Endodermal cell (in vitro differentiated cells): Measurements from ENCODE around the gene CASP1. TPM values are rescaled to one million over a fixed set of nuclear protein-coding genes. Genes with fewer than 3 reads are reported as not detected.
A peak's percentile ranks its signal among the peaks of the same experiment; 100 is the strongest.

ENCODE experiments used
- DNase-seq: peaks from one replicate; pipeline ENCODE4 v3.0.0-alpha.2; 2017
- H3K27ac ChIP-seq: 2 replicates; pipeline ENCODE4 v1.5.1; 2013; ENCODE audit warnings: mild to moderate bottlenecking, low read depth, low read length, moderate library complexity
- H3K27me3 ChIP-seq: 2 replicates; pipeline ENCODE4 v1.6.1; 2013; ENCODE audit warnings: mild to moderate bottlenecking, low read length, moderate library complexity; ENCODE audit not compliant: insufficient read depth, control insufficient read depth, poor library complexity, severe bottlenecking
- H3K36me3 ChIP-seq: 2 replicates; pipeline ENCODE4 v1.7.0; 2013; ENCODE audit warnings: mild to moderate bottlenecking, low read length, moderate library complexity; ENCODE audit not compliant: control insufficient read depth, insufficient read depth
- H3K4me1 ChIP-seq: one replicate; pipeline ENCODE4 v1.7.0; 2013; ENCODE audit warnings: low read length; ENCODE audit not compliant: control insufficient read depth, insufficient read depth
- H3K4me3 ChIP-seq: 2 replicates; pipeline ENCODE4 v1.5.1; 2013; ENCODE audit warnings: mild to moderate bottlenecking, low read length, moderate library complexity
- H3K9ac ChIP-seq: 2 replicates; pipeline ENCODE4 v1.6.1; 2013; ENCODE audit warnings: mild to moderate bottlenecking, low read length, moderate library complexity; ENCODE audit not compliant: poor library complexity, severe bottlenecking; ENCODE audit errors: extremely low read depth
- H3K9me3 ChIP-seq: 2 replicates; pipeline ENCODE4 v1.6.1; 2013; ENCODE audit warnings: mild to moderate bottlenecking, low read length, moderate library complexity; ENCODE audit not compliant: control insufficient read depth
- H3K27ac Mint-ChIP-seq: 2 replicates; pipeline ENCODE4 v1.8.0; 2020; ENCODE audit warnings: mixed read lengths
- H3K27me3 Mint-ChIP-seq: 2 replicates; pipeline ENCODE4 v1.8.0; 2021; ENCODE audit warnings: mild to moderate bottlenecking, mixed read lengths; ENCODE audit not compliant: insufficient read depth
- H3K36me3 Mint-ChIP-seq: 2 replicates; pipeline ENCODE4 v1.8.0; 2020; ENCODE audit warnings: low read depth, mixed read lengths
- H3K4me1 Mint-ChIP-seq: 2 replicates; pipeline ENCODE4 v1.8.0; 2020; ENCODE audit warnings: mixed read lengths
- H3K4me3 Mint-ChIP-seq: 2 replicates; pipeline ENCODE4 v1.8.0; 2020; ENCODE audit warnings: mild to moderate bottlenecking, moderate library complexity, mixed read lengths
- H3K9me3 Mint-ChIP-seq: 2 replicates; pipeline ENCODE4 v1.8.0; 2020; ENCODE audit warnings: mild to moderate bottlenecking, mixed read lengths
- WGBS, 2 experiments: methylation state at CpG; one replicate each; pipeline versions ENCODE4 v1.1.5 to v1.1.7; 2013; ENCODE audit warnings: missing lambda C conversion rate in 2 of 2, mixed read lengths in 1 of 2; ENCODE audit not compliant: insufficient coverage in 1 of 2, insufficient read length in 1 of 2; 5-methylcytosine and 5-hydroxymethylcytosine counted together
- total RNA-seq, 2 donors: library from RNA; stranded (reverse); fragmentation: NEBNext Ultra II Directional in 1 of 2; extraction: Animal tissue kit (Norgen Biotek cat#: 25700) in 1 of 2; gene quantifications; 2 replicates in 1 of 2; 3 replicates in 1 of 2; pipeline ENCODE4 v1.2.1, GENCODE V29; 2021
- TF ChIP-seq, protein P1 (sequence below): fragments of 200-600 bp; sonication (generic); conservative IDR thresholded peaks from 2 replicates; pipeline ENCODE4 v1.5.0; 2021; ENCODE audit warnings: antibody characterized with exemption, mild to moderate bottlenecking

Gene CASP1
- total RNA-seq, 2 donors from 2014 or later: not detected

DNA sequence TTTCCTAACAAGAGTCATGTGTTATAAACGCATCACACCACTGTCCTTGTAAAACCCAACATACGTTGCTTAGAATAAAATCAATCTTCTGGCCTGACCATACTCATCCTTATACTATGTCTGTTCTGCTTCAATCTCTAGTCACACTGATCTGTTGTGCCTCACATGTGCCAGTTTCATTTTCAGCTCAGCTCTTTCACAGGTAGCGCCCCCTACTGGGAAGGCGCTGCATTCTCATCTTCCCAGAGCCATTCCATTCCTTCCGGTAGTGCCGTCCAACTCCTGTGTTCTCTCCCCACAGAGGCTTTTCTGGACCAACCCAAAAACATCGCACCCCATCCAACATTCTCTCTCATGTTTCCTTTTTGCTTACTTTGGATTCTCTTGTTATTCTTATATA, 34.1 kb downstream of the CASP1 start:
- 88 to 92% methylated on average over 7 of the region's 7 CpGs for WGBS, 2 experiments
- Histone ChIP-seq H3K9ac (no peak overlapping the region), H3K27ac (no peak overlapping the region), H3K27me3 (no peaks in the 10 kb centered on the region), H3K9me3 (no peaks in the 10 kb centered on the region), H3K4me1 (peaks cover 5% of the 10 kb centered on the region), H3K4me3 (no peak overlapping the region), H3K36me3 (no peaks in the 10 kb centered on the region)
- DNase-seq: peak; percentile 78
- H3K4me3 Mint-ChIP-seq: no peak overlapping the region
- TF ChIP-seq, protein P1, sequence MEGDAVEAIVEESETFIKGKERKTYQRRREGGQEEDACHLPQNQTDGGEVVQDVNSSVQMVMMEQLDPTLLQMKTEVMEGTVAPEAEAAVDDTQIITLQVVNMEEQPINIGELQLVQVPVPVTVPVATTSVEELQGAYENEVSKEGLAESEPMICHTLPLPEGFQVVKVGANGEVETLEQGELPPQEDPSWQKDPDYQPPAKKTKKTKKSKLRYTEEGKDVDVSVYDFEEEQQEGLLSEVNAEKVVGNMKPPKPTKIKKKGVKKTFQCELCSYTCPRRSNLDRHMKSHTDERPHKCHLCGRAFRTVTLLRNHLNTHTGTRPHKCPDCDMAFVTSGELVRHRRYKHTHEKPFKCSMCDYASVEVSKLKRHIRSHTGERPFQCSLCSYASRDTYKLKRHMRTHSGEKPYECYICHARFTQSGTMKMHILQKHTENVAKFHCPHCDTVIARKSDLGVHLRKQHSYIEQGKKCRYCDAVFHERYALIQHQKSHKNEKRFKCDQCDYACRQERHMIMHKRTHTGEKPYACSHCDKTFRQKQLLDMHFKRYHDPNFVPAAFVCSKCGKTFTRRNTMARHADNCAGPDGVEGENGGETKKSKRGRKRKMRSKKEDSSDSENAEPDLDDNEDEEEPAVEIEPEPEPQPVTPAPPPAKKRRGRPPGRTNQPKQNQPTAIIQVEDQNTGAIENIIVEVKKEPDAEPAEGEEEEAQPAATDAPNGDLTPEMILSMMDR: peak; percentile 87
- H3K27me3 Mint-ChIP-seq: no peaks in the 10 kb centered on the region
- no peaks in the 10 kb centered on the region for H3K9me3 Mint-ChIP-seq
- H3K4me1 Mint-ChIP-seq: no peaks in the 10 kb centered on the region
- H3K27ac Mint-ChIP-seq: no peak overlapping the region
- H3K36me3 Mint-ChIP-seq: no peaks in the 10 kb centered on the region

DNA sequence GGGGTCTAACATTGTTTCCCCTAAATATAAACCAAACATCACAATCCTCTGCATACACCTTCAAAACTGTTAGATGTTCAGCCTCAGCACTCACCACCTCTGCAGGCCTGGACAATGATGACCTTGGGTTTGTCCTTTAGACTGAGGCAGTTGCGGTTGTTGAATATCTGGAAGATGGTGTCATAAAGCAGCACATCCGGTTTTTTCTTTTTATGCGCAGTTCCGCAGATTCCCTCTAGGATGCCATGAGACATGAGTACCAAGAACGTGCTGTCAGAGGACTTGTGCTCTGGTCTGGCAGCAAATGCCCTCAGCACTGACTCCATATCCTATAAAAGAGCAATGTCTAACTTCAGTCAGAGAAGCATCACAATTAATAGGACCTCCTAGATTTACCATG, 34.8 kb downstream of the CASP1 start:
- H3K36me3 Mint-ChIP-seq: no peaks in the 10 kb centered on the region
- WGBS, 2 experiments: 95 to 97% methylated on average over 4 to 5 of the region's 5 CpGs
- no peak overlapping the region for H3K4me3 ChIP-seq
- H3K9ac ChIP-seq: no peak overlapping the region
- H3K9me3 Mint-ChIP-seq: no peaks in the 10 kb centered on the region
- no peak overlapping the region for H3K27ac ChIP-seq
- H3K27me3 Mint-ChIP-seq: no peaks in the 10 kb centered on the region
- no peaks in the 10 kb centered on the region for H3K9me3 ChIP-seq
- TF ChIP-seq, protein P1: no peak
- no peaks in the 10 kb centered on the region for H3K4me1 ChIP-seq
- H3K4me1 Mint-ChIP-seq: no peaks in the 10 kb centered on the region
- no peak overlapping the region for H3K27ac Mint-ChIP-seq
- no peak overlapping the region for H3K4me3 Mint-ChIP-seq
- H3K27me3 ChIP-seq: no peaks in the 10 kb centered on the region
- no peaks in the 10 kb centered on the region for H3K36me3 ChIP-seq
- DNase-seq: peak; percentile 53

DNA sequence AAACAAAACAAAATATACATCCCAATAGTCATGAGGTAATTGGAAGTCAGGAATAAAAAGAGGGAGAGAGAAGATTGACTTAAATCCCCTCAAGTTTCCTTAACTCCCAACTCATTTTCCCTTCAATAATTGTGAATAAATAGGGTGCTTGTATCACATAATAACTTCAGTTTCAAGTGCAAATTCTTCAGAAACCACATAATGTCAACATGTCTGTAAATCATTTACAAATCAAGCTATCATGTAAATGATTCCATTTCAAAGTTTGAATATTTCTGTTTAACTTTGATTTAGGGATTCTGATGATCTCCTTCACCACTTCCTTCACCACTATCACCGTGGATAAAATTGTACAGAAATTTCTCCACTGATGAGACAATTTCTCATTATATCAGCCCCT, 35.2 kb downstream of the CASP1 start:
- no peak overlapping the region for H3K4me3 ChIP-seq
- Mint-ChIP-seq H3K36me3 (no peaks in the 10 kb centered on the region), H3K27me3 (no peaks in the 10 kb centered on the region), H3K4me3 (no peak overlapping the region), H3K4me1 (no peaks in the 10 kb centered on the region), H3K27ac (no peak overlapping the region), H3K9me3 (no peaks in the 10 kb centered on the region)
- no peak for DNase-seq
- TF ChIP-seq, protein P1: no peak
- H3K9me3 ChIP-seq: no peaks in the 10 kb centered on the region
- no peaks in the 10 kb centered on the region for H3K36me3 ChIP-seq
- H3K4me1 ChIP-seq: no peaks in the 10 kb centered on the region
- H3K9ac ChIP-seq: no peak overlapping the region
- no peaks in the 10 kb centered on the region for H3K27me3 ChIP-seq
- no peak overlapping the region for H3K27ac ChIP-seq
- 86% methylated on average over 1 of the region's 1 CpG; no CpG with 5 or more reads in 1 of the 2 experiments for WGBS, 2 experiments
